Hematopoietic multipotent progenitor cell treated with erythropoietin and hydrocortisone succinate and interleukin-3 and kit ligand, for 6 days (in vitro differentiated cells): ENCODE measurements around the gene RAB40A.
"Not testable (repeated sequence)": the region's sequence is repeated elsewhere in the genome, so short reads cannot be mapped to it uniquely, and the experiment has no call there.

Experiments used
- DNase-seq: peaks from one replicate; pipeline ENCODE4 v3.0.0-alpha.2; 2015

RAB40A gene

GRCh38 chrX:103460001-103460755, 59.1 kb downstream of the RAB40A start:
- DNase-seq = not testable (repeated sequence)

DNA sequence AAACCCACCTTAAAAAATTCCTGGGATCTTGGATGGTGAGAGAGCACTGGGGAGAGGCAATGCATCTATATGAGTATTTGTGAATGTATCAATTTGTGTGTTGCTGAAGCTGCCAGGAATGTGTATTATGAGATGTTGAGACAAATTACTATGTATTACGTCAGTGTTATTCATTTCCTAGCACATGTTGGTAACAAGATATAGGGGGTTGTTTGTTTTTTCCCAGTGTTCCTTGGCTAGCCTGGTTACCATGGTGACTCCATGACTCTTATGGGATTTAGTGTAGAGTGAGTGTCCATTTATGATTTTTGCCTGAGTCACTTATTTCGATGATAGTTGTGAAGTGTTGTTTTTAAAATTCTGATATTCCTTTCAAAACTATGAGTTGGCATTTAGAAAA, 65.6 kb downstream of the RAB40A start:
- DNase-seq = no peak
